GM19025 (cell line): ENCODE data around the gene TMEM63A.
"Not testable (repeated sequence)": the region's sequence is repeated elsewhere in the genome, so short reads cannot be mapped to it uniquely, and the experiment has no call there.

Experiments
- ATAC-seq: cut with Tn5 transposase; IDR thresholded peaks from one replicate; pipeline ENCODE4 v1.9.1; 2021; ENCODE audit warnings: mild to moderate bottlenecking, low read depth, moderate library complexity; ENCODE audit not compliant: unreplicated experiment

Gene TMEM63A

DNA sequence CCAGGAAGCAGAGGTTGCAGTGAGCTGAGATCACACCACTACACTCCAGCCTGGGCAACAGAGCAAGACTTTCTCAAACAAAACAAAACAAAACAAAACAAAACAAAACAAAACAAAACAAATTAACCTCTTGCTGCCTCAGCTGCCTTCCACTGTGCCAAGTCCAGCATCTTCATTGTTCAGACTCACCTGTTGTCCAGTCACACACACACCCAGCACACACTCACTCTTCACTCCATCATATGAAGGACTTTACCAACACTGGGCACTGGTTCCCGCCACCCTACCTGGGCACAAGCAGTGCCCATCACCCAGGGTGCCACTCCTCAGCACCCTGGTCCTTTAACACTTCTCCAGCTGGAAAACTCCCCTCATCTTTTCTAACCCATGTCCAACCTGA is 27.3 kb upstream of the TMEM63A start:
- ATAC-seq = no peak

DNA sequence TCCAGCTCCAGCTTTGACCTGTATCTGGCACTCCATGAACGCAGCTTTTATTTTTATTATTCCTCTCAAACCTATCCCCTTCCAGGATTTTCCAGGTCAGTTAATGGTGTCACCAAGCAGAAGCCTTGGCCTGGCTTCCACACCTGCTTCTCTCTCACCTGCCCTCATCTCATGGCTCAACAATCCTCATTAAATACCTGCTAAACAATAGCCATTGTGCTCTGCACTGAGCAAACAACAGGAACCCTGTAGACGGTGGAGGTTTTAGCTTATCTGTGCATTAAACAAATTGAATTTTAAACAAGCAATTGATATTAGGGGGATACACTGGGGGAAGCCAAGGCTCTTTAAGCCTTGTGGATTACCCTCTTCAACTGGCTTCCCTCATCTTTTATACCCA is 26.6 kb upstream of the TMEM63A start:
- ATAC-seq = no peak

DNA sequence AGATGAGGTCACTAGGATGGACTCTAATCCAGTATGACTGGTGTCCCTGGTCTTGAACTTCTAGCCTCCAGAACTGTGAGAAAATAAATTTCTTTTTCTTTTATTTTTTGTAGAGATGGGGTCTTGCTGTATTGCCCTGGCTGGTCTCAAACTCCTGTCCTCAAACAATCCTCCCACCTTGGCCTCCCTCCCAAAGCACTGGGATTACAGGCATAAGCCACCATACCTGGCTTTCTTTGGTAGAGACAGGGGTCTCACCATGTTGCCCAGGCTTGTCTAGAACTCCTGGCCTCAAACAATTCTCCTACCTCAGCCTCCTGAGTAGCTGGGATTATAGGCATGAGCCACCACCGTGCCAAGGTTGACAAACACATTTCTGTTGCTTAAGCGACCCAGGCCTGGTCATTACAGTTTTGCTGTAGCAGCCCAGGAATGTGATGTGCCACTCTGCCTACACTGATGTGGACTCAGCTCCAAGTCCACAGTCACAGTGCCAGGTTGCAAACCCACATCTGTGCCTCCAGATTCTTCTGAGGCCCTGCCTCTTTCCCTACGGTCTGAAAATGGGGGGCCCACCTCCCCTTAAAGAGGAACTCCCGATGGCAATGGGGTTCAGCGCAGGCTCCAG is 25.9 kb upstream of the TMEM63A start:
- no peak for ATAC-seq

DNA sequence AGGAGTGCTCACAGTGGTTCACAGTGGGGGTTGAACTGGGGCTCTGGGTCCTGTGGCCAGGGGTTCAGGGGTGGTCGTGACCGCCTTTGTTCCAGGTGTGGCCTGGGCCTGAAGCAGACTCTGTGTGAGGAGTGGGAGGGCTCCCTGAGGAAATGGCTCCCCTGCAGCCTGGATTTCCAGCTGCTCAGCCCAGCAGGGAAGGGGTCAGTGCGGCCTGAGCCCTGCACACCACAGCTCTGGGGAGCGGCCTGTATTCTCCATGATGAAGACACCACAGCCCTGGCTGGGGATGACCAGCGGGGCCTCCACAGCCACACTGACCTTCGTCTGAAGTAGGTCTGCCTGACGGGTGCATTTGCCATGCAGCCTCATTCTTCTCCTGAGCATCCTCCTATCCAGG is 25.2 kb upstream of the TMEM63A start:
- no peak for ATAC-seq

DNA sequence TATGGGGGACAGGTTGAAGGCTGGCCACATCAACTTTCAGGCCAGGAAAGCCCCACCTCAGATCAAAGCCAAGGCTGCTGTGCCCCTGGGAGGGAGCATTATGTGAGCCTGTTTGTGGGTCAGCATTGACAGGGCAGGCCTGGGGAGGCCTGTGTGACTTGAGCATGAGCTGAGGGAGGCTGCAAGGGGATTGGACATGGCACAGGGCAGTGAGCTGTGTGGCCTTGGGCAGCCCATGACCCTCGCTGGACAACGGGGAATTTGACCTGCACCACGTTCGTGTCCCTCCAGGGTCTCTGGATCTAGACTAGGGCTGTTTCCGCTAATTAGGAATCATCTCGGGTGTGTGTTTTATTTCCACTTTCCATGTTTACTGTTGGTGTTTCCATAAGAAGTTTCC is 24.3 kb upstream of the TMEM63A start:
- no peak for ATAC-seq

DNA sequence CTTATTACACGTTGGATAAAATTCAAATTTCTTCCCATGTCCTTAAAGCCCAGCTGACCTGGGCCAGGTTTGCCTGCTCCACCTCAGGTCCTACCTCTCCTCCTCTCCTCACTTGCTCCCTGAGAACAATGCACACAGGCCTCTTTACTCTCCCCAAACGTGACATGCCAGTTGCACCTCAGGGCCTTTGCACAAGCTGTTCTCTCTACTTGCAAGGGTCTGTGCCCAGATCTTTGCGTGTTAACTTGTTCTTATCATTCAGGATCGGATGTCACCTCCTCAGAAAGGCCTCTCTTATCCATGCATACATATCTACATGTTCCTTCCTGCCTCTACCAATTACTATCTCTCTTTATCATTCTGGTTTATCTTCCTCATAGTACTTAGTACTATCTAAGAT is 21.4 kb upstream of the TMEM63A start:
- ATAC-seq = no peak

DNA sequence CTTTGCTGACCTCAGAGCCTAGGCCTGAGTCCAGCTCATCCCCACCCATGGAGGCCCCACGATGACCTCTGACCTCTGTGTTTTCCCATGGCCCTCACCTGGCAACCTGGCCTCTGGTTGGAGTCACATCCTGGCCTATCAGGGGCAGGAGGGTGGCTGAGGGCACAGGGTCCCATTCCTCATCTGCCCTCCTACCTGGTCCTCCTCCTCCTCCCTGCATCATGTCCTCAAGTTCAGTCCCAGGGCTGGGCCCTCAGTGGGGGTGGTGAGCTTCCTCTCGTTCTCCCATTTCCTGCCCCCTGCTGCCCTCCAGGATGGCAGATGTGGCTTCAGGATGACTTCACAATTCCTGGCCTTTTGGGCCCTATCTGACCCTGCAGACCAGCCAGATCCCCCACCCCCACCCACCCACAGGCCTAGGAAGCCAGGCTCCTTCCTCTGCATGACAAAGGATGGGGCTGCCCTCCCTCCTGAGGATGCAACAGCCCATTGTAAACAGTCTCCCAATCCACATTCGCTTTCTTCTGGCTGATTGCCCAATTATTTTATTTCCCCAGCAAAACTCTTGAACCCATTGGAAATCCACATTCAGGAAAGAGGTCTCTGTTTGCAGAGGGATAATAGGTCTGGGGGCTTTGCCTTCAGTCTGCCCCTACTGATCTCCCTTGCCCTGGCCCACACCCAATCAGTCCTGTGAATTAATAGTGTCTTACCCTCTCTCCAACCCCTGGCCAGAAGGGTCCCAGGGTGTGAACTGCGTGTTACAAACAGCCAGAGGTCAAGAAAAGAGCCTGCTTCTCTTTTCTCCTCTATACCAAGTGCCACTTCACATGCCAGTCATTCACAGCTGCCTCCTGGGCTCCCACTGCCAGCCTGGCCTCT is 17.1 kb upstream of the TMEM63A start:
- no peak for ATAC-seq

DNA sequence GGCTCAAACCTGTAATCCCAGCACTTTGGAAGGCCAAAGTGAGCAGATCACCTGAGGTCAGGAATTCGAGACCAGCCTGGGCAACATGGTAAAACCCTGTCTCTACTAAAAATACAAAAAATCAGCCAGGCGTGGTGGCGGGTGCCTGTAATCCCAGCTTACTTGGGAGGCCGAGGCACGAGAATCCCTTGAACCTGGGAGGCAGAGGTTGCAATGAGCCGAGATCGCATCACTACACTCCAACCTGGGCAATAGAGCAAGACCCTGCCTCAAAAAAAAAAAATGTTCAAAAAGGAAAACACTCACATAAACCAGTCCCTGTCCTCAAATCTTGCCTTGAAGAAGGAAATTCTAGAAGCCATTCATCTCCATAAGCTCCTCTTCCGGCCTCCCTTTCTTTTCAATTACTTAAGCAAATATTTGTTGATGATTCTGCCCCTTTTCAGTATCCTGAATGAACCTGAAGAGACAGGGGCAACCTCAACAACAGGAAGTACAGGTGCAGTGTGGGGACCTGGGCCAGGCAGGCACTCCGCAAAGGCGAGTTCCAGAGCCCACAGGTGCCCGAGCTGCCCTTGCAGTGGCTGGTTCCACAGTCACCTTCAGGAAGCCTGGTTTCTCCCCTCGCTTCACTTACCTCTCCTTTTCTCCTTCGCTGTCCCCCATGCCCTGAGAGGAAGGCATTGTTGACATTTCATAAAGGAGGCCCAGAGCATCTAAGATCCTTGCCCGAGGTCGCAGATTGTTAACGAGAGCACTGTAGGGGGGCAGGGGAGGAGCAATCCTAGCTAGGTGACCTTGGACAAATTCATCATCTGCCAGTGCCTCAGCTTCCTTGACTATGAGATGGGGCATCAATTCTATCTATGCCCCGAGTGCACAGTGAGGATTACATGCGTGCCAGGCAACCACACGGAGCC is 15.7 kb upstream of the TMEM63A start:
- no peak for ATAC-seq

DNA sequence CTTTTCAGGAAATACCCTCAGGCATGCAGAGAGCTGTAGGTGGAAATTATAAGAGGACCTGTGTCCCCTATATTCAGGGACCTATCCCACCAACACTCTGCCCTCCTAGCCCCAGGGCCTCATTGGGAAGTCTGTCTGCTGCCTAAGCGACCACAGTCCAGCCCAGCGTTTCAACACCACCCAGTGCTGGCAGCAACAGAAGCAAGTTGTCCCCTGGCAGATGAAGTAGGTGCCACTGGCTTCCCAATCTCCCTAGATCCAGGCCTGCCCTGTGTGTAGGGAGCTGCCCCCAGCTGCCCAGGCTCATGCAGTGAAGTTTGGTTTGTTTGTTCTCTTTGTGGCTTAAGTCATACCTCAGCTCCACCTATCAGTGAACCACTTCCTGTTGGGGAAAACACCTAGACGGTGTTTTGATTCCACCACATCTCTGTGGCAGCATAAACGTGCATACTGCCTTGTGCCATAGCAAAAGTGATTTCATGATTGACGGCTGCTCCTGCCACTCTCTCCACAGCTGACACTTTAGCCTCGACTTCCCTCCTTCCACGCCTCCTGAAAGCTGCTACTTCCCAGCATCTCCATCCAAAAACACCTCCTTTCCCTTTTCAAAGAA is 14.9 kb upstream of the TMEM63A start:
- ATAC-seq = peak; percentile 100

DNA sequence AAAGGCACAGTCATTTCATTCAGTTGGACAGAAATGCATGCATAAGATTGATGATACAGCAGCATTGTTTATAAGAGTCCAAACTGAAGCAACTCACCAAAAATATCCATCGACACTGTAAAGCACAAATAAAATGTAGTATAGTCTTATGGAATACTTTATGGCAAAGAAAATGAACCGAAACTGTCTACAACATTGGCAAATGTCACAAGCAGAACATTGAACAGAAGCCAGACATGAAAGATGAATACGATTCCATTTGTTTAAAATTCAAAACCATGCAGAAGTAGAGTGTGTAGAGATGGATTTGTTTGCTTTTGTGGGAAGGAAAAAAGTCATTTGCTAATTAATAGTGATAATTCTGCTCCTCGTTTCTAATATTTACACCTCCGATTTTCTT is 14.3 kb upstream of the TMEM63A start:
- ATAC-seq = no peak

DNA sequence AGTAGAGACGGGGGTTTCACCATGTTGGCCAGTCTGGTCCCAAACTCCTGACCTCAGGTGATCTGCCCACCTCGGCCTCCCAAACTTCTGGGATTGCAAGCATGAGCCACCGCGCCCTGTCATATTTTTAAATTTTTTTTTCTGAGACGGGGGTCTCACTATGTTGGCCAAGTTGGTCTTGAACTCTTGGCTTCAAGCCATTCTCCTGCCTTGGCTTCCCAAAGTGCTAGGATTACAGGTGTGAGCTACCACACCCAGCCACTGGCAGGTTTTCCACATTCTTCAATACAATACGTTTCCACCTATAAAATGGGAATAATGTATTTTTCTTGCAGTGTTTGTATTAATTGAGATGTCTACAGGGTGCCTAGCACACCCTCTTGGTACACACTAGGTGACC is 10.1 kb upstream of the TMEM63A start:
- ATAC-seq = no peak

DNA sequence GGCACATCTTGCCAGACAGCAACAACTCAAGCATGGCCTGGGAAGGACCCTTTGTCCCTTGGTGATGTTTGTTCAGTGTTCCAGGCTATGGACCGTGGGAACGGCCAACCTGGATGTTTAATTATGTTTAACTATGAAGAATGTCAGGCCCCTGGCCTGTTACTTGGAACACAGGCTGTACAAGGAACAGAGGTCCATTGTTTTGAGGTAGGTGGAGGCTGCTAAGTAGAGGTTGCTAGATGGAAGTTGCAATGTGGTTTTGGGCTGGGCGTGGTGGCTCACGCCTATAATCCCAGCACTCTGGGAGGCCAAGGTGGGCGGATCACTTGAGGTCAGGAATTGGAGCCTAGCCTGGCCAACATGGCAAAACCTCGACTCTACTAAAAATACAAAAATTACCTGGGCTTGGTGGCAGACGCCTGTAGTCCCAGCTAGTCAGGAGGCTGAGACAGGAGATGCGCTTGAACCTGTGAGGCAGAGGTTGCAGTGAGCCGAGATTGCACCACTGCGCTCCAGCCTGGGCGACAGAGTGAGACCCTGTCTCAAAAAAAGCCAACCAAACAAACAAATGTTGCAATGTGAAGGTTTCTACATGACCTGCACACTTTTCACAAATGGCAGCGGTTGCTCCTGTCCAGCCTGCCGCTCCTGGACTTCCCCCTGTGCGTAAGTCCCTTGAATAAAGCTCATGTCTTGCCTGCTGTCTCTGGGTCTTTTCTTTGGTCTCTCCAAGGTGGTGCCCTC is 9.2 kb upstream of the TMEM63A start:
- no peak for ATAC-seq

DNA sequence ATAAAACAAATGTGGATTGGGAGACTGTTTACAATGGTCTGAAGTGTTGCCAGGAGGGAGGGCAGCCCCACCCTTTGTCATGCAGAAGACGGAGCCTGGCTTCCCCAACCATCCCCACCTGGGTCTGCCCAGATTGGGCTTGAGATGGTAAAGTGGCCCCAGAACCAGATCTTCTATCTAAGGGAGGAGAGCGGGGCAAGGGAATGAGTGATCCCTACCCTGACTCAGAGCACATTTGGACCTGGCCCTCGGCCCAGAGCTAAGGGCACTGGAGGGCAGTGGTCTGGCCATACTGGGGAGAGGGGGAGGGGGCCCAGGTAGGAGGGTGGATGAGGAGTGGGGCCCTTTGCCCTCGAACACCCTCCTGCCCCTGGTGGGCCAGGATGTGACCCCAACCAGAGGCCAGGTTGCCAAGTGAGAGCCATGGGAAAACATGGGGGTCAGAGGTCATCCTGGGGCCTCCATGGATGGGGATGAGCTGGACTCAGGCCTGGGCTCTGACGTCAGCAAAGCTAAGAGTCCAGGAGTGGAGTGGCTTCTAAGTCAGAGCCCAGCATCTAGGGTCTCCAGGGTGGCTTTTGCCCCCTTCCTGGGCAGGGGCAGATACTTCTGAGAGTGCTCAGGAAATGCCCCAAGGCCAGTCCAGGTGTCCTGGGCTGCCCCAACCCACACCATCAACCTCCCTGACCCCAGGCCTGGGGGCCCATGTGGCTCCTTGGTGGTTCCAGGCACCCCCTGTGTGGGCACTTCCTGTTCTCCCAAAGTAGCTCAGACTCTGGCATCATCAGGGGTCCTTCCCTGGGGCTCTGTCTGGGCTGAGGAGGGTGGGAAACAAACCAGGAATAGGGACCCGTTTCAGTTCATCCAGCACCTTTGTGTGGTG is 8.4 kb upstream of the TMEM63A start:
- ATAC-seq = no peak

DNA sequence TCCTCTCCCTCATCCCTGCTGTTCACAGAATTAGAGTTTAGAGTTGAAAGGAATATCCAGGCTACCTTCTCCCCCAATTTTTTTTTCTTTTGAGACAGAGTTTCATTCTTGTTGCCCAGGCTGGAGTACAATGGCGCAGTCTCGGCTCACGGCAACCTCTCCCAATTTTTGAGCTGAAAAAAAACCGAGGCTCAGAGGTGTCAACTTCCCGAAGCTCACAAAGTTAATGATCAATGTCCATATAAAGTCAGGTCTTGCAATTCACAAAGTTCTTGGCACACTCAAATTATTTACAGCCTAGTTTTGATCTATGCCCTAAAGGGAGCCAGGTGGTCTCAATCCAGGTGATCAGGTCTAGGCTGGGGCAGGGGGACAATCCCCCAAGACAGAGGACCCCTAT is 7.6 kb upstream of the TMEM63A start:
- ATAC-seq = no peak

DNA sequence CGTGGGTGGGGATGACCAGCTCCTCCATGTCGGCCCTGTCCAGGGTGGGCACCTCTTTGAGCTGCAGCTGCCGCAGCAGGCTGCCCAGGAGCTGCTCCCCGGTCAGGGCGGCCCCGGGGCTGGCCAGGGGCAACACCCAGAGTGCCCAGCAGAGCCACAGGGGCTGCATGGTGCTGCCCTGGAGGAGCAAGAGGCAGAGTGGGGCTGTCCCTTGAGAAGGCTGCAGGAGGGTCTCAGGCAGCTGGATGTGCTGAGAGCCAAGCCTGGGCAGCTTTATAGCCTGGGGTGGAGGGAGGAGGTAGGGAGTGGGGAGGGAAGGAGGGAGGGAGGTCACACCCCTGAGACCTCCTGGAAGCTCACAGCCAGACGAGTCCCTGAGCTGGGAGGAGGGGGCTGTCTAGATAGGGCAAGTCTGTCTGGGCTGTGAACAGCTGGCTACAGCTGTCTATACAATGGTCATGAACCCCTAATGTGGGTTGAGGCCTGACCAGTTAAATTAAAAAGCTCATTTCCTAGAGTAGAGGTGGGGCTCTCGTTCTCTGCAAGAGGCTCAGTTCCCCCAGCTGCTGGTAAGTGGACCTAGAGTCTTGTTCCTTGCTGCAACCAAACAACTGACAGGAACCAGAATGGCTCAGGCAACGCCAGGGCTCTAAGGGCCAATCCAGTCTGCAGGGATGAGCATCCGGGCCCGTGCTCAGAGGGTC is 6.9 kb upstream of the TMEM63A start, which contains the start of gene LEFTY1:
LEFTY1 (minus strand) TSS at position 249 of the 704 bp plus-strand sequence; CDS start at position 169, 80 bp downstream.
- no peak for ATAC-seq

DNA sequence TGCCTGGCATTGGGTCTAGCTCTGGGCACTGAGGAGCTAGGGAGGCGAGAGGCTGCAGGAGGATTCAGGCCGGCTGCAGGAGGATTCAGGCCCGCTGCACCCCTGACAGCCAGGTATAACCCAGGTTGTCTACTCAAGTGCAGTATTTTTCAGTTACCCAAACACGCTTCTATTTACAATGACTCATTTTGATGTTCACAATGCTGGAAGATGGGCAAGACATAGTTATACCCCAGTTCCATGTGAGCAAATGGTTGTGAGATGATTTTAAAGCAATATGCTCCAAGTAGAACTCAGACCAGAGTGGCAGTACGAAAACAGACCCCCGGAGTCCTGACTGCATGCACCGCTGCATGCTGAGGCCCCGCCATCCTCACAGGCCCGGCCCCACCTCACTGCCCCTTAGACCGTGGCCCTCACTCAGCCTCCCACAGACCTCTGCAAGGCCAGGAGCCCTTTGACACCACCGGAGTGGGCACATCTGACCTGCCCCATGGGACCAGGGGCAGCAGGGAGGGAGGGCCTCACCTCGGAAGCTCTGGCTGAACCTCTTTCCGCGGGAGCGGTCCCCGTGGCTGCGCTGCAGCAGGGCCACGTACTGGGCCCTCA is 6.2 kb upstream of the TMEM63A start:
- ATAC-seq = no peak

DNA sequence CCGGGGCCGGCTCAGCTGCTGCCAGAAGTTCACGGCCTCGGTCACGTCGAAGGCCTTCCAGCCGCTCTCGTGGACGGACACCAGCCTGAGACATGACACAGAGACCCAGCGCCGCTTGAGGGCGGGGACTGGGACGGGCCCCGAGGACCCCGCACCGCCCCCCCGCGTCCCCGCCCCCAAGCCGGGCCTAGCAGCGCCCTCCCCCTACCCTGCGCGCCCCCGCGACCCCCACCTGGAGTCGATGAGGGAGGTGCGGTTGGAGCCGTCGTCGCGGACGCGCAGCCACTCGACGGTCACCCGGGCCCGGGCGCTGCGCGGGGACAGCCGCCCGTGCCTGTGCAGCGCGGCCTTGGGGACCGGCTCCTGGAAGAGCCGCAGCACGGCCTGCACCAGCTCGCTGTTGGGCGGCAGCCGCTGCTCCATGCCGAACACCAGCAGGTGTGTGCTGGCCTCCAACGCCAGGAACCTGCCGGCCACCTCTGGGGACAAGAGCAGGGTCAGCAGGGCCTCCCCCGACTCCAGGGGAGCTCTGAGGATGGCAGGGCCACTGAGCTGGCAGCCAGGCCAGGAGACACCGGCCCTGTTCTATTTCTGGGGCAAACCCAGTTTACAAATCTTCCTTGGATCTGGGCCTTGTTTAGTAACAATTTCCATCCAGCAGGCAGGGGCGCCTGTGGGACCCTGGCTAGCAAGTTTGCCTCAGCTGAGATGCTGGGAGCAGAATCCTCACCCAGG is 5.5 kb upstream of the TMEM63A start:
- not testable (repeated sequence) for ATAC-seq
